ENCODE measurements around the gene COPS7A.

COPS7A gene

DNA sequence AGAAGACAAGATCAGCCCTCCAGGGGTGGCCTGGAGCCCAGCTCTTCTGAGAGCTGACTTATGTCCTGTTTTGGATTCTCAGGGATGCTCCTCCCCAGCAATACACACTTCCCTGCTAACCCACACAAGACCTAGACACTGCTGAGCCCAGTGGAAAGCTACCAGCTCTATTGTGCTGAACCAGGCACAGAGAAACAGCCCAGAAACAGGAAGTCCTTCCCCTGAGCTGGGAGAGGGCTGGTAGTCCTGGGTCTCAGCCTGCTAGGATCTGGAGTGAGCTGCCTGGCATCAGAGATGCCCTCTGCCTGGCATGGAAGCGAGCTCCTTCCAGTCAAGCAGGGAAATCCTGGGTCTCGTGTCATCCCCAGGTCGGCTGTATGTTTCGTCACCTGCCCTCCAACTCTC lies 47.2 kb downstream of the COPS7A start:
- DNase-seq = no peak

GRCh38 chr12:6771509-6772330 lies 47.9 kb downstream of the COPS7A start:
- DNase-seq = no peak

GRCh38 chr12:6772331-6772695 lies 48.5 kb downstream of the COPS7A start, which contains the start of gene LAG3:
TSS of gene LAG3 (plus strand) at chr12:6772520. CDS start at chr12:6772853, 333 bp downstream.
- DNase-seq = peak; percentile 50

DNA sequence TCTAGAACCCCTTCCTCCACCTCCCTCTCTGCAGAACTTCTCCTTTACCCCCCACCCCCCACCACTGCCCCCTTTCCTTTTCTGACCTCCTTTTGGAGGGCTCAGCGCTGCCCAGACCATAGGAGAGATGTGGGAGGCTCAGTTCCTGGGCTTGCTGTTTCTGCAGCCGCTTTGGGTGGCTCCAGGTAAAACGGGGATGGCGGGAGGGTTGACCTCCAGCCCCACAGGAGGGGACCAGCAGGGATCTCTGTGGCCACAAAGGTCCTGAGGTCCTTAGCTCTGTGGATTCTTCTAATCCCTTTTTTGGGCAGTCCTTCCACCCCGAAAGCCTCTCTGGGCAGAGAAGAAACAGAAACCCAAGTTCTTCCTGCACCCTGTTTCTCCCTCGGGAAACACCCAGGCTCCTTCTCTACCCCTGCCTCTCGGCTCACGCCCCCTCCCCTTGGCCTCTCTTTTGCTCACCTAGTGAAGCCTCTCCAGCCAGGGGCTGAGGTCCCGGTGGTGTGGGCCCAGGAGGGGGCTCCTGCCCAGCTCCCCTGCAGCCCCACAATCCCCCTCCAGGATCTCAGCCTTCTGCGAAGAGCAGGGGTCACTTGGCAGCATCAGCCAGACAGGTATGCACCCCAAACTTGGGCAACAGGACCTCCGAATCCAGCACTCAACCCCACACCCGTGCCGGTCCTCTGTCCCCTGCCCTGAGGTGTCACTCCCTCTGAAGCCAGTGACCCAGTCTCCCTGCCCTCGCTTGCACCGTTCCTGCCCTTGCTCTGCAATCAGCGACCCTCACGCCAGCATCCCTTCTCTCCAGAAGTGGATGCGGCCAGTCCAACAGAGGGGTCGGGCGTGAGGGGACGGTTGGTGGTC lies 49.1 kb downstream of the COPS7A start:
- no peak for DNase-seq

DNA sequence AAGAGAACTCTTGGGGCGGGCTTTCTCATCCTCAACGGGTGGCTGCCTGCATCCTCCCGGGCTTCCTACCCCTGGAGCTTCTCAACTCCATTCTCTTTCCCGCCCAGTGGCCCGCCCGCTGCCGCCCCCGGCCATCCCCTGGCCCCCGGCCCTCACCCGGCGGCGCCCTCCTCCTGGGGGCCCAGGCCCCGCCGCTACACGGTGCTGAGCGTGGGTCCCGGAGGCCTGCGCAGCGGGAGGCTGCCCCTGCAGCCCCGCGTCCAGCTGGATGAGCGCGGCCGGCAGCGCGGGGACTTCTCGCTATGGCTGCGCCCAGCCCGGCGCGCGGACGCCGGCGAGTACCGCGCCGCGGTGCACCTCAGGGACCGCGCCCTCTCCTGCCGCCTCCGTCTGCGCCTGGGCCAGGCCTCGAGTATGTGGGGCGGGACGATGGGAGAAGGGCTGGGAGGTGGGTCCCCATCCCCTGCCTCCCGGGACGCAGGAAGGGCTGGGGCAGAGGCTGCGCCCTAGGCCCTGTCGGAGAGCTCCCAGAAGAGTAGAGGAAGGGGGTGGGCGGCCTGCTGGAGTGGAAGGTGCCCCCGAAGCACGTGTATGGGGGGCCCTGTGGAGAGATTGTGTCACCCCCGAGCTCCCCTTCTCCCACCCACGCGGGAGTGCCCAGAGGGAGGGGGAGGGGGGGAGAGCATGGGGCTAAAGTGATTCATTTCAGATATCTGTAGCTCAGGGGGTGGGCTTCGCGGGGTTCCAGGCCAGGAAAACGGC lies 49.9 kb downstream of the COPS7A start:
- DNase-seq = peak; percentile 20

- DNase-seq = peak; percentile 24
These were observed 50.7 kb downstream of the COPS7A start for GRCh38 chr12:6774499-6775062.

- no peak for DNase-seq
These were observed 51.6 kb downstream of the COPS7A start for GRCh38 chr12:6775185-6776174.

- DNase-seq = no peak
These were observed 53.5 kb downstream of the COPS7A start for GRCh38 chr12:6777386-6777785.

DNA sequence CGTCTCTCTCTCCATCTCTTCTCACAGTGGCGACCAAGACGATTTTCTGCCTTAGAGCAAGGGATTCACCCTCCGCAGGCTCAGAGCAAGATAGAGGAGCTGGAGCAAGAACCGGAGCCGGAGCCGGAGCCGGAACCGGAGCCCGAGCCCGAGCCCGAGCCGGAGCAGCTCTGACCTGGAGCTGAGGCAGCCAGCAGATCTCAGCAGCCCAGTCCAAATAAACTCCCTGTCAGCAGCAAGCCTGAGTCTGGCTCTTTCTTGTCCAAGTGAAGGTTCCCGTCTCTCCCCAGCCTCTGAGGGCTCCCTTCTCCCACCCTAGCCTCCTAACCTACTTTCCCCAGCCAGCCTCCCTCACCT lies 54.3 kb downstream of the COPS7A start:
- no peak for DNase-seq

DNA sequence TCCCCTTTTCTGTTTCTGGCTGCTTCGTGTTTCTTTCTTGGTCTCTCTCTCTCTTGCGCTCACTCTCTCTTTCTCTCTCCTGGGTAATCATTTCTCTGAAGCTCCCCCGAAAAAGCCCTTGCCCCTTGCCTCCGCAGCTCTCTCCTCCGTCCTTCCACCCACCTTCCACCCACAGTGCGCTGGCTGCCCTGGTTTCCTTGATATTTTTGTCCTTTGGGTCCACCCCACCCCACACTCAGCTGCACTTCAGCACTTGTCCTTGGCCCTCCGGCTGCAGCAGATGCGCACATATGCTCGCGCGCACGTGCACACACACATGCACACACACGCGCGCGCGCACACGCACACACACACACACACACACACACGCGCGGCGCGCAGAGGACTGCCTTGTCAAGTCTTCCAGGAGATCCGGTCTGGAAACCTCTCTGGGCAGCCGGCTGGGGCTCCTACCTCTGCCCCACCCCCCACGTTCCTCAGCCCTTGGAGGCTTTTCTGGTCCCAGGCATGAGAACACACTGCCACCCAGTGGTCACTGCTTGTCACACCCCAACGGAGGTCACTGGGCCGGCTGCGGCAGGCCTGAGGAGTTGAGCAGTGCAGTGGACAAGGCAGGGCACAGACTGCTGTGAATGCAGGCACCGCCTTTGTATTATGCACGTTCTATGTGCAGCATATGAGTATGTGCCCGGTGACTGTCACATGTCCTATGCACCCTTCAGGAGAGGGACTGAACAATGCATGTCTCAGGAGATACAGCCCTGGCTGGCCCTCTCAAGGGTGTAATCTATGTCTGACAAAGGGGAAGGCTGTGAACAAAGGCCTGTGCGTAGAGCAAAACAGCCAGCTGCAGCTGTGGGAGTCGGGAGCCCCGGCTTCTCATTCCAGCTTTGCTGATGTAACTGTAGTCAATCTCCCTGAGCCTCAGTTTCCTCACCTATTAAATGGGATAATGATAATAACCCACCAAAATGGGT lies 55.0 kb downstream of the COPS7A start:
- peak; percentile 42 for DNase-seq

DNA sequence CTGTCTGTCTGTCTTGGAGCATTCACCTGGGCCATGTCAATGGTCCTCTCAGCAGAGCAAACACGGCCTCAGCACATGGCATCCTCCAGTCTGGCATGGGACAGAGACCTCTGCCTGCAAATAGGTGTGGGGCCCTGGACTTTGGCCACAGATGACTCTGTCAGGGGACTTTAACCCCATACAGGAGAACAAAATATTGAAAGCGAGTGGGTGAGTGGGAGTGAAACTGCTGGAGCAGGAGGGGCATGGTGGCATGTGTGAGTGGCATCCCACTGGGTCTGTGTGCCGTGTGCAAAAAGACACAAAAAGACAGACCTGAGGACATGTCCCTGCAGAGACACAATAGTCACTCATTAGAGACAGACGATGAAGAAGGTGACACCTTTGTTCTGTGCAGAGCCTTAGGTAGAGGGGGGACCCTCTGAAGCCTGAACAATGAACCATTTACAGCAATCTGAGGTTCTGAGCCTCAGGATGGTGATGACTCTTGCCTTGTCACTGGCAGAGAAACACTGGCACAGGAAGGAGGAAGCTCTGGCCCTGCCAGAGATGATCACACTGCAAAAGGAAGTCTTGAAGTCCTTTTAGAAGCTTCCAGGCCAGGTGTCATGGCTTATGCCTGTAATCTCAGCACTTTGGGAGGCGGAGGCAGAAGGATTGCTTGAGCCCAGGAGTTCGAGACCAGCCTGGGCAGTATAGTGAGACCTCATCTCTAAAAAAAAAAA lies 56.0 kb downstream of the COPS7A start:
- no peak for DNase-seq

- DNase-seq = no peak
These were observed 56.7 kb downstream of the COPS7A start for GRCh38 chr12:6780573-6780972.
